Measurements from ENCODE around the gene ZFP91.

ZFP91 gene

DNA sequence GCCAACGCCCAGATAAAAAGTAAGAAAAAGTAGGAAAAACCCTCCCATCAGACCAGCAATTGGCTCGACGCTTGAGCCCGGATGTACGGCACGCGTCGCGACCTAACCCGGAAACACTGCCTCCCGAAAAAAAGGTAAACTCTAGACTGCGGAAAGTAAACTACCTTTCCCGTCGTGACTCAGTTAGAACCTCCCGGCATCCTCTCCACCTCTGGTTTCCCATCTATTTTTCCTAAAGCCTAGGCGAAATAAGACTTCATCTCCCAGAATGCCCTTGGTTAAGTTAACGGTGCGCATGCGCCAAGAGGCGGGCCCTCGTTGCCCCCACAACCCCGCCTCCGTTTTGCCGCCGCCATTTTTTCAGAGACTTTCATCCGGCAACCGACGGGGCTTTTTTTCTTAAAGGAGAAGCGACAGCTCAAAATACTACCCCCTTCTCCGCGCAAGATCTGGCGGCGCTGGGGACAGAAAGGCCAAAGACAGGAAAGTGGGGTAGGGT lies 678 bp upstream of the ZFP91 start:
- Histone ChIP-seq H3K27ac (peak overlapping the region; percentile 100), H3K9me3 (no peaks in the 10 kb centered on the region), H3K36me3 (peaks cover 0 to 4% (median 0%) of the 10 kb centered on the region in 3 donors), H3K4me3 (peak overlapping the region; percentile 90 to 98), H3K27me3 (no peaks in the 10 kb centered on the region), H3K4me1 (peaks cover 0 to 73% (median 51%) of the 10 kb centered on the region in 4 donors)
- peak; percentile 94 to 98 for DNase-seq
- TF ChIP-seq, protein P1, sequence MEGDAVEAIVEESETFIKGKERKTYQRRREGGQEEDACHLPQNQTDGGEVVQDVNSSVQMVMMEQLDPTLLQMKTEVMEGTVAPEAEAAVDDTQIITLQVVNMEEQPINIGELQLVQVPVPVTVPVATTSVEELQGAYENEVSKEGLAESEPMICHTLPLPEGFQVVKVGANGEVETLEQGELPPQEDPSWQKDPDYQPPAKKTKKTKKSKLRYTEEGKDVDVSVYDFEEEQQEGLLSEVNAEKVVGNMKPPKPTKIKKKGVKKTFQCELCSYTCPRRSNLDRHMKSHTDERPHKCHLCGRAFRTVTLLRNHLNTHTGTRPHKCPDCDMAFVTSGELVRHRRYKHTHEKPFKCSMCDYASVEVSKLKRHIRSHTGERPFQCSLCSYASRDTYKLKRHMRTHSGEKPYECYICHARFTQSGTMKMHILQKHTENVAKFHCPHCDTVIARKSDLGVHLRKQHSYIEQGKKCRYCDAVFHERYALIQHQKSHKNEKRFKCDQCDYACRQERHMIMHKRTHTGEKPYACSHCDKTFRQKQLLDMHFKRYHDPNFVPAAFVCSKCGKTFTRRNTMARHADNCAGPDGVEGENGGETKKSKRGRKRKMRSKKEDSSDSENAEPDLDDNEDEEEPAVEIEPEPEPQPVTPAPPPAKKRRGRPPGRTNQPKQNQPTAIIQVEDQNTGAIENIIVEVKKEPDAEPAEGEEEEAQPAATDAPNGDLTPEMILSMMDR (IDR thresholded peaks at IDR 0.05), result no peak
- intact Hi-C loops (cut with DNase I; ENCODE audit: low total_unique reads), result loop anchor here (5.0 to 10.0 kb wide), 2 partner anchors 97 to 911 kb away; partner anchors contain the start of gene ZDHHC5

DNA sequence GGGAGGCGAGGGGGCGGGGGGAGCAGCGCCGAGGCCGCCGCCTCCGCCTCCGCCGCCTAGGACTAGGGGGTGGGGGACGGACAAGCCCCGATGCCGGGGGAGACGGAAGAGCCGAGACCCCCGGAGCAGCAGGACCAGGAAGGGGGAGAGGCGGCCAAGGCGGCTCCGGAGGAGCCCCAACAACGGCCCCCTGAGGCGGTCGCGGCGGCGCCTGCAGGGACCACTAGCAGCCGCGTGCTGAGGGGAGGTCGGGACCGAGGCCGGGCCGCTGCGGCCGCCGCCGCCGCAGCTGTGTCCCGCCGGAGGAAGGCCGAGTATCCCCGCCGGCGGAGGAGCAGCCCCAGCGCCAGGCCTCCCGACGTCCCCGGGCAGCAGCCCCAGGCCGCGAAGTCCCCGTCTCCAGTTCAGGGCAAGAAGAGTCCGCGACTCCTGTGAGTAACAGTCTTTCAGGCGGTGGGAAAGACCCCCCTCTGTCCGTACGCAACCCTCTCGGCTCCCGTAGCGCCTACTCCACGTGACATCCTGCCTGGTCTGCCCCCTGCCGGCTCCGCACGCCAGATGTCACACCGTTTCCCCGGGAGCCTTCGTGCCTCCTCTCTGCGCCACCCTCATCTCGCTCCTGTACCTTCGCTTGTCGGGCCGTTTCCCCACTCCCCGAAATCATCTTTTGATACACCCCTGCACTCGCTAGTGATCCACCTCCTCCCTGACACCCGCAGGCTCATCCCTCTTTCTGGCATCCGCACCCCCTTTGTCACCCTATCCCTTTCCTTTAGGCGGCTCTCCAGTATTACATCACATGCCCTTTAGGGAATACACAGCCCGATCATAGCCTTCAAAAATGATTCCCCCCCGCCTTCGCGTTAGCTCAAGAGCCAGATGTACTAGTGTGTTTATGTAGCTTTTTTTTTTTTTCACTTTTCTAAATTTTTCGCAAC lies 598 bp downstream of the ZFP91 start:
- no peaks in the 10 kb centered on the region for H3K9me3 ChIP-seq
- peak overlapping the region; percentile 90 to 98 for H3K4me3 ChIP-seq
- intact Hi-C loops (cut with DNase I; ENCODE audit: low total_unique reads), result loop anchor here (5.0 to 10.0 kb wide), 2 partner anchors 95 to 912 kb away; partner anchors contain the start of gene ZDHHC5
- H3K4me1 ChIP-seq, result peaks cover 0 to 71% (median 42%) of the 10 kb centered on the region in 4 donors
- TF ChIP-seq, protein P1 (IDR thresholded peaks at IDR 0.05), result peak; percentile 71 to 86
- DNase-seq, result peak; percentile 93 to 96
- H3K27me3 ChIP-seq, result no peaks in the 10 kb centered on the region
- H3K36me3 ChIP-seq, result peaks cover 0 to 4% (median 0%) of the 10 kb centered on the region in 3 donors
- peak overlapping the region; percentile 100 for H3K27ac ChIP-seq

DNA sequence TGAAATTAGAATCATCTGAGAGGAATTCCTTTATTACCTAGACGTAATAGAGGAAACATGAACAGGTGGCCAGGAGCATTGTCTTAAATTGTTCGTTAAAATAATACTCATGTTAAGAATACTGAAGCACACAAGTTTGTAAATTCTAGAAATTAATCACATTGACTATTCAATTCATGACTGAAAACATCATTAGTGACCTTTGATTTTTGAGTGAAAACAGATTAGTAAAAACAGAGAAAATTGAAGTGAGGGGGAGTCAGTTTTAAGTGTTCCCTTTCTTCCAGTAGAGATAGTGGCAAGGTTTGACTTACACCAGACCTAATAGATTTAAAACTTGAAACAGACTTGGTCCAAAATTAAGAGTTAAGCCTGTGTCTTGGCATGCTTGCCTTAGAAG lies 1.4 kb downstream of the ZFP91 start:
- peaks cover 0 to 10% (median 0%) of the 10 kb centered on the region in 3 donors for H3K36me3 ChIP-seq
- H3K4me3 ChIP-seq, result peak overlapping the region; percentile 90 to 98
- intact Hi-C loops (cut with DNase I; ENCODE audit: low total_unique reads), result no loop called here
- peak overlapping the region; percentile 100 for H3K27ac ChIP-seq
- no peaks in the 10 kb centered on the region for H3K27me3 ChIP-seq
- DNase-seq, result no peak
- H3K9me3 ChIP-seq, result no peaks in the 10 kb centered on the region
- TF ChIP-seq, protein P1 (IDR thresholded peaks at IDR 0.05), result no peak
- H3K4me1 ChIP-seq, result peaks cover 0 to 68% (median 36%) of the 10 kb centered on the region in 4 donors

DNA sequence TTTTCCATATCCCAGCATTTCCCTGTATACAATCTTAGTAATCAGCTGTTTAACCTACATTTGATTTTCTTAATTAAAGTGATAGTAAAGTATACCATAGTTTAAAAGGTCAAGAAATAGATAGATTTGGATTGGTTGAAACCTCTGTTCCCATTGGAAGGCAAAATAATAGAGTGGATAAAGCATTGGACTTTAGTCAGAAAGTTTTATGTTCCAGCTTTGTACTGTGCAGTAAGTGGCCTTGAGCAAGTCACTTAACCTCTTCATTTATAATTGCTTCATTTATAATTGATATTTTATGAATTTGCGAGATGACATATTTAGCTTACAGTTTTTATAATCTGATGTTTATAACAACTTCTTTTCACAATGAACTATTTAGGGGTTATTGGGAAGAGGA lies 3.6 kb downstream of the ZFP91 start:
- Histone ChIP-seq H3K27me3 (no peaks in the 10 kb centered on the region), H3K27ac (no peak overlapping the region), H3K4me3 (no peak overlapping the region), H3K36me3 (peaks cover 0 to 12% (median 0%) of the 10 kb centered on the region in 3 donors), H3K4me1 (peaks cover 0 to 47% (median 18%) of the 10 kb centered on the region in 4 donors), H3K9me3 (no peaks in the 10 kb centered on the region)
- no peak for DNase-seq
- intact Hi-C loops (cut with DNase I; ENCODE audit: low total_unique reads), result no loop called here
- TF ChIP-seq, protein P1 (IDR thresholded peaks at IDR 0.05), result no peak

DNA sequence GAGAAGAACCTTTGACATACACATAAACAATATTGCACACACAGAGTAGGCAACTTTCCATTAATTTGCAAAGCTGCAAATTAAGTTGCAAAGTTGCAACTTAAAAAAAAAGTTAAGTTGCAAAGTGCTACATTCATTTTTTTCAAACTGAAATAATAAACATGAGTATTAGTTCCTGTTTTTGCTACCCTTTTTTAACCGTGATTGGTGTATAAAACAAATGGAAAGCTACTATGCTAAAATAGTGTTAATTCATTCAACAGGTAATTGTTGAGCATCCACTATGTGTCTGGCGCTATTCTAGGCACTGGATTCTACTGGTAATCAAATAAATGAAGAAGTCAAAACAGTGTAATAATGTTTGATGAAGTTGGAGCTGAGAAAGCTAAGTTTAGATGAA lies 8.1 kb downstream of the ZFP91 start:
- H3K4me3 ChIP-seq, result no peak overlapping the region
- no peaks in the 10 kb centered on the region for H3K27me3 ChIP-seq
- no peaks in the 10 kb centered on the region for H3K9me3 ChIP-seq
- H3K36me3 ChIP-seq, result peaks cover 0 to 7% (median 0%) of the 10 kb centered on the region in 3 donors
- H3K4me1 ChIP-seq, result peaks cover 0 to 29% (median 4%) of the 10 kb centered on the region in 4 donors
- TF ChIP-seq, protein P1 (IDR thresholded peaks at IDR 0.05), result no peak
- H3K27ac ChIP-seq, result no peak overlapping the region
- DNase-seq, result no peak
- intact Hi-C loops (cut with DNase I; ENCODE audit: low total_unique reads), result no loop called here

Measured in tibial artery (tissue), 4 donors.